Erythroblast (primary cell): ENCODE data around the gene LUC7L.
"Not testable (repeated sequence)": the region's sequence is repeated elsewhere in the genome, so short reads cannot be mapped to it uniquely, and the experiment has no call there.

Source experiments
- GATA1 ChIP-seq: IDR thresholded peaks from 2 replicates; pipeline ENCODE4 v1.6.1; 2011; ENCODE audit warnings: low read depth, mild to moderate bottlenecking, control low read depth, low read length, moderate library complexity
- POLR2A ChIP-seq: IDR thresholded peaks from 2 replicates; pipeline ENCODE4 v1.6.1; 2011; ENCODE audit warnings: mild to moderate bottlenecking, low read length

DNA sequence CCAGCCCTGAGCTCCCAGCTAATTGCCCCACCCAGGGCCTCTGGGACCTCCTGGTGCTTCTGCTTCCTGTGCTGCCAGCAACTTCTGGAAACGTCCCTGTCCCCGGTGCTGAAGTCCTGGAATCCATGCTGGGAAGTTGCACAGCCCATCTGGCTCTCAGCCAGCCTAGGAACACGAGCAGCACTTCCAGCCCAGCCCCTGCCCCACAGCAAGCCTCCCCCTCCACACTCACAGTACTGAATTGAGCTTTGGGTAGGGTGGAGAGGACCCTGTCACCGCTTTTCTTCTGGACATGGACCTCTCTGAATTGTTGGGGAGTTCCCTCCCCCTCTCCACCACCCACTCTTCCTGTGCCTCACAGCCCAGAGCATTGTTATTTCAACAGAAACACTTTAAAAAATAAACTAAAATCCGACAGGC lies 59.2 kb downstream of the LUC7L start:
- TF ChIP-seq POLR2A: peak; percentile 34
- TF ChIP-seq GATA1: not testable (repeated sequence)
